CD8-positive, alpha-beta memory T cell (primary cell): ENCODE results near the gene NUBPL. TPM values are rescaled to one million over a fixed set of nuclear protein-coding genes. Genes with fewer than 3 reads are reported as not detected.

Experiments
- CTCF ChIA-PET: fragments of 350-600 bp; sonication (Branson Sonifier 250); formaldehyde crosslinking; loops from one replicate; lab custom pipeline; 2021; ENCODE audit warnings: antibody characterized with exemption; lab: Charles Lee
- POLR2A ChIA-PET: fragments of 350-600 bp; sonication (Branson Sonifier 250); formaldehyde crosslinking; loops from one replicate; lab custom pipeline; 2021; ENCODE audit warnings: antibody characterized with exemption; lab: Charles Lee
- DNase-seq, 5 donors: peaks; one replicate each; pipeline versions ENCODE4 v3.0.0 to v3.0.0-alpha.2; 2020 to 2022; ENCODE audit warnings: mixed read lengths in 1 of 5
- H3K27ac ChIP-seq: one replicate; pipeline ENCODE4 v1.7.0; 2013; ENCODE audit warnings: low read depth, mild to moderate bottlenecking, low read length, moderate library complexity
- H3K27me3 ChIP-seq: 2 replicates; pipeline ENCODE4 v1.7.0; 2013; ENCODE audit warnings: low read length, mild to moderate bottlenecking; ENCODE audit not compliant: insufficient read depth, poor library complexity, severe bottlenecking
- H3K36me3 ChIP-seq: 2 replicates; pipeline ENCODE4 v1.7.0; 2013; ENCODE audit warnings: mild to moderate bottlenecking, low read length, moderate library complexity; ENCODE audit not compliant: insufficient read depth
- H3K4me1 ChIP-seq: 2 replicates; pipeline ENCODE4 v1.7.0; 2013; ENCODE audit warnings: mild to moderate bottlenecking, low read length, moderate library complexity; ENCODE audit not compliant: insufficient read depth
- H3K4me3 ChIP-seq: 2 replicates; pipeline ENCODE4 v1.7.0; 2013; ENCODE audit warnings: mild to moderate bottlenecking, low read length
- H3K9me3 ChIP-seq: 2 replicates; pipeline ENCODE4 v1.7.0; 2013; ENCODE audit warnings: mild to moderate bottlenecking, low read length
- H3K27ac Mint-ChIP-seq, 8 donors: one replicate each; pipeline ENCODE4 v1.8.0; 2020 to 2021; ENCODE audit warnings: mixed read lengths in 8 of 8, mild to moderate bottlenecking in 6 of 8, inconsistent platforms in 3 of 8, moderate library complexity in 3 of 8
- H3K27me3 Mint-ChIP-seq, 2 donors: one replicate each; pipeline ENCODE4 v1.8.0; 2020 to 2021; ENCODE audit warnings: mixed read lengths in 2 of 2, mild to moderate bottlenecking in 1 of 2, moderate library complexity in 1 of 2
- H3K36me3 Mint-ChIP-seq, 3 donors: one replicate each; pipeline ENCODE4 v1.8.0; 2020 to 2021; ENCODE audit warnings: mixed read lengths in 3 of 3, inconsistent platforms in 1 of 3, mild to moderate bottlenecking in 1 of 3
- H3K4me1 Mint-ChIP-seq, 3 donors: one replicate each; pipeline ENCODE4 v1.8.0; 2020 to 2021; ENCODE audit warnings: mixed read lengths in 3 of 3, inconsistent platforms in 1 of 3, mild to moderate bottlenecking in 1 of 3
- H3K4me3 Mint-ChIP-seq, 7 donors: one replicate each; pipeline ENCODE4 v1.8.0; 2020 to 2021; ENCODE audit warnings: mixed read lengths in 7 of 7, mild to moderate bottlenecking in 6 of 7, moderate library complexity in 4 of 7, inconsistent platforms in 2 of 7
- H3K9me3 Mint-ChIP-seq, 5 donors: one replicate each; pipeline ENCODE4 v1.8.0; 2020 to 2022; ENCODE audit warnings: mixed read lengths in 5 of 5, mild to moderate bottlenecking in 3 of 5, moderate library complexity in 2 of 5, inconsistent platforms in 1 of 5
- polyA plus RNA-seq: library from polyadenylated mRNA; unstranded; fragments of 300-500 nt; fragmentation: Illumina TruSeq; gene quantifications from one replicate; pipeline ENCODE4 v1.2.3, GENCODE V29; 2021
- total RNA-seq, 2 experiments: library from RNA; stranded (reverse); gene quantifications; one replicate each; pipeline ENCODE4 v1.2.3, GENCODE V29; 2021

NUBPL gene
- total and polyA plus RNA-seq, 3 experiments from 2014 or later, result 5.2 to 13.0 (median 10.9) TPM

- Mint-ChIP-seq H3K36me3 (peaks cover 0 to 24% (median 6%) of the 10 kb centered on the region in 3 donors), H3K27me3 (peaks cover 0 to 6% of the 10 kb centered on the region in 2 donors), H3K4me1 (peaks cover 30 to 44% (median 31%) of the 10 kb centered on the region in 3 donors), H3K27ac (peak overlapping the region in 3 of 8 donors; percentile 23 to 80 (median 66)), H3K4me3 (no peak overlapping the region), H3K9me3 (peaks cover 0 to 4% (median 0%) of the 10 kb centered on the region in 5 donors)
- POLR2A ChIA-PET, result no interaction called here
- Histone ChIP-seq H3K4me1 (peaks cover 14% of the 10 kb centered on the region), H3K27me3 (no peaks in the 10 kb centered on the region), H3K9me3 (no peaks in the 10 kb centered on the region), H3K36me3 (no peaks in the 10 kb centered on the region), H3K4me3 (no peak overlapping the region), H3K27ac (no peak overlapping the region)
- CTCF ChIA-PET, result no interaction called here
- DNase-seq, result no peak
Measured at GRCh38 chr14:31564194-31564593, 3.0 kb downstream of the NUBPL start.

- no peaks in the 10 kb centered on the region for H3K9me3 Mint-ChIP-seq
- no peak overlapping the region for H3K27ac Mint-ChIP-seq
- H3K4me3 ChIP-seq, result no peak overlapping the region
- ChIA-PET POLR2A (no interaction called here), CTCF (no interaction called here)
- no peaks in the 10 kb centered on the region for H3K9me3 ChIP-seq
- H3K36me3 ChIP-seq, result no peaks in the 10 kb centered on the region
- H3K27me3 ChIP-seq, result no peaks in the 10 kb centered on the region
- peaks cover 0 to under 1% of the 10 kb centered on the region in 2 donors for H3K27me3 Mint-ChIP-seq
- no peak overlapping the region for H3K4me3 Mint-ChIP-seq
- H3K4me1 ChIP-seq, result peaks cover 6% of the 10 kb centered on the region
- H3K4me1 Mint-ChIP-seq, result peaks cover 19 to 31% (median 20%) of the 10 kb centered on the region in 3 donors
- no peak overlapping the region for H3K27ac ChIP-seq
- no peak for DNase-seq
- peaks cover 0 to 27% (median 7%) of the 10 kb centered on the region in 3 donors for H3K36me3 Mint-ChIP-seq
Measured at GRCh38 chr14:31566456-31566855, 5.3 kb downstream of the NUBPL start.

- H3K4me3 ChIP-seq, result no peak overlapping the region
- Mint-ChIP-seq H3K9me3 (no peaks in the 10 kb centered on the region), H3K27ac (peak overlapping the region in 1 of 8 donors; percentile 18), H3K27me3 (no peaks in the 10 kb centered on the region), H3K36me3 (peaks cover 0 to 30% (median 7%) of the 10 kb centered on the region in 3 donors), H3K4me1 (peaks cover 11 to 22% (median 13%) of the 10 kb centered on the region in 3 donors), H3K4me3 (no peak overlapping the region)
- no peak for DNase-seq
- no peaks in the 10 kb centered on the region for H3K27me3 ChIP-seq
- no peaks in the 10 kb centered on the region for H3K9me3 ChIP-seq
- no peaks in the 10 kb centered on the region for H3K36me3 ChIP-seq
- H3K4me1 ChIP-seq, result no peaks in the 10 kb centered on the region
- CTCF ChIA-PET, result no interaction called here
- POLR2A ChIA-PET, result no interaction called here
- no peak overlapping the region for H3K27ac ChIP-seq
Measured at GRCh38 chr14:31567655-31568054, 6.5 kb downstream of the NUBPL start.

GRCh38 chr14:31568161-31568560 lies 7.0 kb downstream of the NUBPL start:
- H3K36me3 ChIP-seq, result no peaks in the 10 kb centered on the region
- H3K27ac ChIP-seq, result no peak overlapping the region
- peak overlapping the region in 1 of 8 donors; percentile 17 for H3K27ac Mint-ChIP-seq
- peaks cover 0 to 34% (median 8%) of the 10 kb centered on the region in 3 donors for H3K36me3 Mint-ChIP-seq
- no peaks in the 10 kb centered on the region for H3K27me3 Mint-ChIP-seq
- no peaks in the 10 kb centered on the region for H3K27me3 ChIP-seq
- no peak for DNase-seq
- H3K9me3 Mint-ChIP-seq, result no peaks in the 10 kb centered on the region
- H3K4me3 Mint-ChIP-seq, result no peak overlapping the region
- no peak overlapping the region for H3K4me3 ChIP-seq
- POLR2A ChIA-PET, result no interaction called here
- H3K4me1 ChIP-seq, result no peaks in the 10 kb centered on the region
- H3K4me1 Mint-ChIP-seq, result peaks cover 7 to 17% (median 10%) of the 10 kb centered on the region in 3 donors
- CTCF ChIA-PET, result no interaction called here
- no peaks in the 10 kb centered on the region for H3K9me3 ChIP-seq

GRCh38 chr14:31568671-31569070 lies 7.5 kb downstream of the NUBPL start:
- DNase-seq, result no peak
- peaks cover 2 to 13% (median 7%) of the 10 kb centered on the region in 3 donors for H3K4me1 Mint-ChIP-seq
- H3K27me3 Mint-ChIP-seq, result no peaks in the 10 kb centered on the region
- no peak overlapping the region for H3K4me3 ChIP-seq
- ChIA-PET CTCF (no interaction called here), POLR2A (no interaction called here)
- no peaks in the 10 kb centered on the region for H3K36me3 ChIP-seq
- H3K9me3 Mint-ChIP-seq, result no peaks in the 10 kb centered on the region
- no peaks in the 10 kb centered on the region for H3K4me1 ChIP-seq
- no peak overlapping the region for H3K27ac Mint-ChIP-seq
- H3K27ac ChIP-seq, result no peak overlapping the region
- H3K36me3 Mint-ChIP-seq, result peaks cover 0 to 38% (median 12%) of the 10 kb centered on the region in 3 donors
- no peaks in the 10 kb centered on the region for H3K9me3 ChIP-seq
- H3K27me3 ChIP-seq, result no peaks in the 10 kb centered on the region
- H3K4me3 Mint-ChIP-seq, result no peak overlapping the region

GRCh38 chr14:31572955-31573354 lies 11.8 kb downstream of the NUBPL start:
- POLR2A ChIA-PET, result no interaction called here

GRCh38 chr14:31576949-31577348 lies 15.7 kb downstream of the NUBPL start:
- no peaks in the 10 kb centered on the region for H3K4me1 ChIP-seq
- ChIA-PET POLR2A (no interaction called here), CTCF (no interaction called here)
- H3K9me3 Mint-ChIP-seq, result no peaks in the 10 kb centered on the region
- no peaks in the 10 kb centered on the region for H3K9me3 ChIP-seq
- H3K27me3 Mint-ChIP-seq, result no peaks in the 10 kb centered on the region
- H3K27me3 ChIP-seq, result no peaks in the 10 kb centered on the region
- H3K4me3 ChIP-seq, result no peak overlapping the region
- H3K36me3 Mint-ChIP-seq, result peaks cover 0 to 32% (median 31%) of the 10 kb centered on the region in 3 donors
- H3K27ac ChIP-seq, result no peak overlapping the region
- DNase-seq, result no peak
- peak overlapping the region in 1 of 8 donors; percentile 22 for H3K27ac Mint-ChIP-seq
- H3K36me3 ChIP-seq, result no peaks in the 10 kb centered on the region
- no peak overlapping the region for H3K4me3 Mint-ChIP-seq
- peaks cover 2 to 8% (median 4%) of the 10 kb centered on the region in 3 donors for H3K4me1 Mint-ChIP-seq

More at GRCh38 chr14:31572955-31573354, 11.8 kb downstream of the NUBPL start:
- Histone ChIP-seq H3K27me3 (no peaks in the 10 kb centered on the region), H3K27ac (no peak overlapping the region), H3K4me3 (no peak overlapping the region), H3K9me3 (no peaks in the 10 kb centered on the region), H3K4me1 (no peaks in the 10 kb centered on the region), H3K36me3 (no peaks in the 10 kb centered on the region)
- Mint-ChIP-seq H3K4me1 (peaks cover 0 to 5% (median 1%) of the 10 kb centered on the region in 3 donors), H3K27ac (peak overlapping the region in 1 of 8 donors; percentile 13), H3K9me3 (no peaks in the 10 kb centered on the region), H3K36me3 (peaks cover 0 to 36% (median 25%) of the 10 kb centered on the region in 3 donors), H3K4me3 (no peak overlapping the region), H3K27me3 (no peaks in the 10 kb centered on the region)
- DNase-seq, result no peak
- CTCF ChIA-PET, result no interaction called here

GRCh38 chr14:31578266-31578665 lies 17.1 kb downstream of the NUBPL start:
- Mint-ChIP-seq H3K36me3 (peaks cover 0 to 29% (median 24%) of the 10 kb centered on the region in 3 donors), H3K4me1 (peaks cover 2 to 8% (median 4%) of the 10 kb centered on the region in 3 donors), H3K27ac (no peak overlapping the region), H3K4me3 (no peak overlapping the region), H3K9me3 (no peaks in the 10 kb centered on the region), H3K27me3 (no peaks in the 10 kb centered on the region)
- no peaks in the 10 kb centered on the region for H3K9me3 ChIP-seq
- no peaks in the 10 kb centered on the region for H3K36me3 ChIP-seq
- no peak overlapping the region for H3K4me3 ChIP-seq
- CTCF ChIA-PET, result no interaction called here
- no peaks in the 10 kb centered on the region for H3K4me1 ChIP-seq
- no peaks in the 10 kb centered on the region for H3K27me3 ChIP-seq
- DNase-seq, result no peak
- no peak overlapping the region for H3K27ac ChIP-seq
- POLR2A ChIA-PET, result no interaction called here
